Glomerular visceral epithelial cell (primary cell): ENCODE data around the gene PCSK2.
"Not testable (repeated sequence)": the region's sequence is repeated elsewhere in the genome, so short reads cannot be mapped to it uniquely, and the experiment has no call there.

Experiments used
- DNase-seq: peaks from one replicate; pipeline ENCODE4 v3.0.0-alpha.2; 2016; ENCODE audit errors: extremely low spot score

PCSK2 gene

GRCh38 chr20:17226410-17227218 lies at the start of gene PCSK2:
TSS of gene PCSK2 (plus strand) at chr20:17227040. CDS start at chr20:17227306, 266 bp downstream.
- DNase-seq = no peak

GRCh38 chr20:17177341-17177740 lies 49.5 kb upstream of the PCSK2 start:
- no peak for DNase-seq

GRCh38 chr20:17179840-17180239 lies 47.0 kb upstream of the PCSK2 start:
- DNase-seq = no peak

GRCh38 chr20:17189976-17190695 lies 36.7 kb upstream of the PCSK2 start:
- DNase-seq = no peak

GRCh38 chr20:17197041-17197440 lies 29.8 kb upstream of the PCSK2 start:
- DNase-seq = no peak

- no peak for DNase-seq
These were observed 24.8 kb upstream of the PCSK2 start for GRCh38 chr20:17202030-17202429.

- no peak for DNase-seq
These were observed 24.2 kb upstream of the PCSK2 start for GRCh38 chr20:17202673-17203072.

GRCh38 chr20:17205084-17205813 lies 21.6 kb upstream of the PCSK2 start:
- no peak for DNase-seq

- DNase-seq = no peak
These were observed 16.5 kb upstream of the PCSK2 start for GRCh38 chr20:17210387-17210786.

GRCh38 chr20:17210983-17211382 lies 15.9 kb upstream of the PCSK2 start:
- DNase-seq = peak; percentile 21

GRCh38 chr20:17215167-17215566 lies 11.7 kb upstream of the PCSK2 start:
- DNase-seq = no peak

- not testable (repeated sequence) for DNase-seq
These were observed 7.0 kb upstream of the PCSK2 start for GRCh38 chr20:17219856-17220255.

- no peak for DNase-seq
These were observed 3.3 kb upstream of the PCSK2 start for GRCh38 chr20:17223553-17223952.

- DNase-seq = no peak
These were observed 910 bp upstream of the PCSK2 start for GRCh38 chr20:17225851-17226409.

GRCh38 chr20:17227219-17227575 lies 357 bp downstream of the PCSK2 start:
- DNase-seq = no peak

GRCh38 chr20:17227669-17228623 lies 1.1 kb downstream of the PCSK2 start:
- DNase-seq = no peak

GRCh38 chr20:17228624-17229061 lies 1.8 kb downstream of the PCSK2 start:
- DNase-seq = no peak

GRCh38 chr20:17229256-17229655 lies 2.4 kb downstream of the PCSK2 start:
- no peak for DNase-seq

- DNase-seq = no peak
These were observed 6.8 kb downstream of the PCSK2 start for GRCh38 chr20:17233626-17234025.

GRCh38 chr20:17236766-17237165 lies 9.9 kb downstream of the PCSK2 start:
- DNase-seq = no peak

GRCh38 chr20:17248224-17248623 lies 21.4 kb downstream of the PCSK2 start:
- no peak for DNase-seq
